IMR-90 (cell line): Measurements from ENCODE around the gene ADCK1. TPM values are rescaled to one million over a fixed set of nuclear protein-coding genes. Genes with fewer than 3 reads are reported as not detected.

ENCODE experiments used
- ATAC-seq: fragments of 200-7000 bp; cut with Tn5 transposase; 2 replicates; pipeline ENCODE4 v1.9.1; 2020; ENCODE audit warnings: low read depth, mild to moderate bottlenecking, moderate library complexity
- BruUV-seq: library from RNA; stranded (reverse); fragments of 400-500 nt; replicated peaks from 2 replicates; lab custom pipeline; 2021; lab: Mats Ljungman, UMichigan
- CTCF ChIA-PET: fragments of 300-600 bp; formaldehyde crosslinking; extraction: SDS; loops from one replicate; lab custom pipeline; 2021; ENCODE audit warnings: antibody characterized with exemption; lab: Yijun Ruan, JAX
- POLR2A ChIA-PET: fragments of 300-600 bp; sonication (Branson Sonifier 250); formaldehyde crosslinking; loops from one replicate; lab custom pipeline; 2022; ENCODE audit warnings: antibody characterized with exemption; ENCODE audit not compliant: unreplicated experiment; lab: Charles Lee
- DNase-seq: peaks from one replicate; pipeline ENCODE4 v3.0.0; 2013
- H2AFZ ChIP-seq: replicated peaks from 2 replicates; pipeline ENCODE3; 2013; ENCODE audit warnings: low read length, mild to moderate bottlenecking; ENCODE audit not compliant: poor library complexity
- H2AK5ac ChIP-seq: 2 replicates; pipeline ENCODE4 v1.6.1; 2013; ENCODE audit warnings: low read depth, low read length, inconsistent platforms
- H2AK9ac ChIP-seq: replicated peaks from 2 replicates; pipeline ENCODE3; 2013; ENCODE audit warnings: mild to moderate bottlenecking, low read depth, low read length, moderate library complexity; ENCODE audit not compliant: poor library complexity
- H2BK120ac ChIP-seq: 2 replicates; pipeline ENCODE4 v1.6.1; 2013; ENCODE audit warnings: low read depth, low read length, inconsistent platforms
- H2BK15ac ChIP-seq: 3 replicates; pipeline ENCODE4 v1.6.1; 2013; ENCODE audit warnings: low read depth, low read length, inconsistent platforms
- H2BK20ac ChIP-seq: 2 replicates; pipeline ENCODE4 v1.6.1; 2013; ENCODE audit warnings: low read depth, mild to moderate bottlenecking, inconsistent platforms, low read length, moderate library complexity
- H2BK5ac ChIP-seq: 2 replicates; pipeline ENCODE4 v1.6.1; 2013; ENCODE audit warnings: mild to moderate bottlenecking, low read depth, low read length, inconsistent platforms; ENCODE audit not compliant: poor library complexity, severe bottlenecking
- H3K14ac ChIP-seq: replicated peaks from 2 replicates; pipeline ENCODE4 v1.6.1; 2013; ENCODE audit warnings: low read depth, low read length, inconsistent platforms
- H3K18ac ChIP-seq: 2 replicates; pipeline ENCODE4 v1.6.1; 2013; ENCODE audit warnings: low read depth, low read length, control low read depth
- H3K23ac ChIP-seq: 2 replicates; pipeline ENCODE4 v1.6.1; 2013; ENCODE audit warnings: low read depth, low read length, inconsistent platforms
- H3K27ac ChIP-seq: 2 replicates; pipeline ENCODE4 v1.5.1; 2013; ENCODE audit warnings: mild to moderate bottlenecking, control low read depth, low read length; ENCODE audit not compliant: insufficient read depth
- H3K27me3 ChIP-seq: 2 replicates; pipeline ENCODE4 v1.6.1; 2013; ENCODE audit warnings: low read length; ENCODE audit not compliant: control insufficient read depth, insufficient read depth
- H3K36me3 ChIP-seq: 2 replicates; pipeline ENCODE4 v1.6.1; 2013; ENCODE audit warnings: low read length, mixed read lengths; ENCODE audit not compliant: control insufficient read depth, insufficient read depth
- H3K4ac ChIP-seq: 2 replicates; pipeline ENCODE4 v1.6.1; 2013; ENCODE audit warnings: low read depth, low read length, inconsistent platforms
- H3K4me1 ChIP-seq: 2 replicates; pipeline ENCODE4 v1.6.1; 2013; ENCODE audit warnings: low read length, mixed read lengths; ENCODE audit not compliant: control insufficient read depth, insufficient read depth
- H3K4me2 ChIP-seq: 2 replicates; pipeline ENCODE4 v1.6.1; 2013; ENCODE audit warnings: low read depth, mild to moderate bottlenecking, control low read depth, low read length, moderate library complexity
- H3K4me3 ChIP-seq: 2 replicates; pipeline ENCODE4 v1.5.1; 2013; ENCODE audit warnings: low read depth, mild to moderate bottlenecking, control low read depth, low read length, moderate library complexity; ENCODE audit not compliant: insufficient read depth
- H3K56ac ChIP-seq: 2 replicates; pipeline ENCODE4 v1.6.1; 2013; ENCODE audit warnings: low read length, inconsistent platforms; ENCODE audit not compliant: insufficient read depth; ENCODE audit errors: extremely low read depth
- H3K79me1 ChIP-seq, 2 experiments: 2 replicates each; pipeline ENCODE4 v1.6.1; 2013; ENCODE audit warnings: low read length in 2 of 2, inconsistent platforms in 1 of 2, low read depth in 1 of 2
- H3K9ac ChIP-seq: 2 replicates; pipeline ENCODE4 v1.6.1; 2013; ENCODE audit warnings: low read depth, low read length, control low read depth
- H3K9me1 ChIP-seq: 2 replicates; pipeline ENCODE4 v1.6.1; 2013; ENCODE audit warnings: low read length, inconsistent platforms; ENCODE audit not compliant: insufficient read depth
- H3K9me3 ChIP-seq: 2 replicates; pipeline ENCODE4 v1.6.1; 2013; ENCODE audit warnings: low read length; ENCODE audit not compliant: control insufficient read depth, insufficient read depth
- H4K20me1 ChIP-seq: 2 replicates; pipeline ENCODE4 v1.6.1; 2013; ENCODE audit warnings: low read length, inconsistent platforms; ENCODE audit not compliant: insufficient read depth
- H4K5ac ChIP-seq: 2 replicates; pipeline ENCODE4 v1.6.1; 2013; ENCODE audit warnings: mild to moderate bottlenecking, low read depth, low read length, control low read depth
- H4K8ac ChIP-seq, 2 experiments: 2 replicates each; pipeline ENCODE4 v1.6.1; 2013; ENCODE audit warnings: low read depth in 2 of 2, low read length in 2 of 2, control low read depth in 1 of 2, inconsistent platforms in 1 of 2
- H4K91ac ChIP-seq: 2 replicates; pipeline ENCODE4 v1.6.1; 2013; ENCODE audit warnings: low read depth, low read length, inconsistent platforms; ENCODE audit not compliant: insufficient read depth
- FOS ChIP-seq: fragments of 150-350 bp; IDR thresholded peaks from 2 replicates; pipeline ENCODE4 v1.6.1; 2016; ENCODE audit warnings: low read depth, low read length
- MAZ ChIP-seq: IDR thresholded peaks from 2 replicates; pipeline ENCODE4 v1.6.1; 2012; ENCODE audit warnings: low read depth, mild to moderate bottlenecking, low read length, improper control_type of control experiment, moderate library complexity, borderline replicate concordance
- RCOR1 ChIP-seq: IDR thresholded peaks from 2 replicates; pipeline ENCODE4 v1.6.1; 2012; ENCODE audit warnings: mild to moderate bottlenecking, low read length, improper control_type of control experiment; ENCODE audit not compliant: insufficient replicate concordance
- USF2 ChIP-seq: fragments of 150-350 bp; IDR thresholded peaks from 2 replicates; pipeline ENCODE4 v1.6.1; 2017; ENCODE audit warnings: mild to moderate bottlenecking, antibody characterized with exemption, low read length, low read depth
- WGBS, 2 experiments: methylation state at CpG; one replicate each; pipeline versions ENCODE4 v1.1.5 to v1.1.7; 2013; ENCODE audit warnings: missing lambda C conversion rate in 2 of 2; ENCODE audit not compliant: insufficient read length in 1 of 2; ENCODE audit errors: extremely low coverage in 2 of 2; 5-methylcytosine and 5-hydroxymethylcytosine counted together
- dilution Hi-C: fragments of 300-500 bp; cut with HindIII; formaldehyde crosslinking; loops from one replicate; pipeline ENCODE4 v1.14.3; 2018; ENCODE audit warnings: low sequenced_read_pairs; ENCODE audit not compliant: unreplicated experiment
- in situ Hi-C: fragments of 300-500 bp; cut with MboI; formaldehyde crosslinking; loops from 3 replicates; pipeline ENCODE4 v1.14.3; 2019; ENCODE audit warnings: low sequenced_read_pairs, inconsistent platforms, mixed read lengths
- intact Hi-C: fragments of 100-400 bp; cut with micrococcal nuclease; formaldehyde crosslinking; loops from 2 replicates; pipeline ENCODE4 v1.10.0; 2022
- polyA plus RNA-seq, 3 experiments: library from polyadenylated mRNA; depleted of rRNA; stranded (reverse); fragments of >200 nt; gene quantifications; 2 replicates each; pipeline ENCODE4 v1.2.3, GENCODE V29; 2012; ENCODE audit warnings: low replicate concordance in 1 of 3
- total RNA-seq: library from RNA; depleted of rRNA; stranded (reverse); fragments of >200 nt; gene quantifications from 2 replicates; pipeline ENCODE4 v1.2.3, GENCODE V29; 2012

Gene ADCK1
- total and polyA plus RNA-seq, 2 of the 4 experiments (the other 2 are of a cell fraction), result 1.6 to 4.6 TPM

DNA sequence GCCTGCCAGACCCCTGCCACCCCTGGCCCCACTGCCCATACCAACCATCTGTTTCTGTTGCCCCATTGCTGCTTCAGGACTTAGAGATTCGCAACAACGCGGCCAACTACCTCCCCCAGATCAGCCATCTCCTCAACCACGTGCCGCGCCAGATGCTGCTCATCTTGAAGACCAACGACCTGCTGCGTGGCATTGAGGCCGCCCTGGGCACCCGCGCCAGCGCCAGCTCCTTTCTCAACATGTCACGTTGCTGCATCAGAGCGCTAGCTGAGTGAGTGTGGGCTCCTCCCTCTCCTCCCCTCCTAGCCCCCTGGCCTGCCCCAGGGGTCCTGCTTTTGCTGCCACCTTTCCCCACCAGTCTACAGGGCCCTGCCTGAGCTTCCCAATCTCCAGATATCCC is 131.5 kb downstream of the ADCK1 start:
- intact Hi-C loops (no loop called here), in situ Hi-C loops (no loop called here), dilution Hi-C loops (no loop called here)
- Histone ChIP-seq H3K56ac (no peak overlapping the region), H2BK5ac (no peak overlapping the region), H4K8ac (no peak overlapping the region), H3K4me1 (no peaks in the 10 kb centered on the region), H2AK9ac (no peak overlapping the region), H3K4ac (no peak overlapping the region), H3K36me3 (peaks cover 6% of the 10 kb centered on the region; the same call in 1 of the 2 replicates), H4K20me1 (no peaks in the 10 kb centered on the region), H3K18ac (no peak overlapping the region), H3K9me1 (no peaks in the 10 kb centered on the region), H4K91ac (no peak overlapping the region), H3K23ac (no peak overlapping the region), H2AK5ac (no peak overlapping the region), H3K4me2 (no peak overlapping the region), H2BK20ac (no peak overlapping the region), H2AFZ (no peak overlapping the region), H3K9ac (no peak overlapping the region), H3K79me1 (no peaks in the 10 kb centered on the region), H3K14ac (no peak overlapping the region), H3K27me3 (no peaks in the 10 kb centered on the region), H3K9me3 (peaks cover 2% of the 10 kb centered on the region; the same call in 1 of the 2 replicates), H3K4me3 (no peak overlapping the region), H4K5ac (no peak overlapping the region), H3K27ac (no peak overlapping the region), H2BK120ac (no peak overlapping the region), H2BK15ac (no peak overlapping the region)
- DNase-seq (no peak), ATAC-seq (no peak)
- ChIA-PET CTCF (no interaction called here), POLR2A (no interaction called here)
- BruUV-seq, result no TSS peak
- 92% methylated on average over 6 of the region's 14 CpGs; no CpG with 5 or more reads in 1 of the 2 experiments for WGBS, 2 experiments
- no peak for TF ChIP-seq USF2
- no peak for TF ChIP-seq RCOR1
- no peak for TF ChIP-seq MAZ
- no peak for TF ChIP-seq FOS
